Adrenal gland (tissue), 5 donors: Measurements from ENCODE around the gene AGAP5.
"Not testable (repeated sequence)": the region's sequence is repeated elsewhere in the genome, so short reads cannot be mapped to it uniquely, and the experiment has no call there.

ENCODE experiments used
- CTCF ChIP-seq, 6 experiments: fragments of 450-650 bp in 4 of 6; fragments of 200-600 bp in 2 of 6; sonication (generic) in 1 of 6; IDR thresholded peaks; 1 replicate in 5 of 6; 2 replicates in 1 of 6; pipeline versions ENCODE4 v1.5.1 to v1.8.0; 2016 to 2021; ENCODE audit warnings: antibody characterized with exemption in 6 of 6, mild to moderate bottlenecking in 2 of 6, moderate library complexity in 1 of 6
- POLR2A ChIP-seq, 2 donors: fragments of 450-650 bp; IDR thresholded peaks; one replicate each; pipeline ENCODE4 v1.6.1; 2017; ENCODE audit warnings: antibody characterized with exemption in 2 of 2, mild to moderate bottlenecking in 2 of 2, moderate library complexity in 1 of 2
- donor health status: DM: no; HTN: no; CAD: no.

GRCh38 chr10:73687641-73688040 is 10.3 kb downstream of the AGAP5 start:
- TF ChIP-seq CTCF, POLR2A (IDR thresholded peaks at IDR 0.05): not testable (repeated sequence)
